Activated effector memory CD4-positive, alpha-beta T cell treated with Interleukin-2 at 50 U/mL for 16 hours (primary cell): Measurements from ENCODE around the gene B9D2.
"Not testable (repeated sequence)": the region's sequence is repeated elsewhere in the genome, so short reads cannot be mapped to it uniquely, and the experiment has no call there.

ENCODE experiments used
- DNase-seq: peaks from one replicate; pipeline ENCODE4 v3.0.0-alpha.2; 2020

The B9D2 gene

GRCh38 chr19:41386442-41386841 lies 22.5 kb upstream of the B9D2 start:
- no peak for DNase-seq

GRCh38 chr19:41384351-41384750 lies 20.4 kb upstream of the B9D2 start:
- DNase-seq: no peak

- not testable (repeated sequence) for DNase-seq
Observed at GRCh38 chr19:41381536-41381935, 17.6 kb upstream of the B9D2 start.

GRCh38 chr19:41377977-41378709 lies 14.2 kb upstream of the B9D2 start:
- no peak for DNase-seq

GRCh38 chr19:41376998-41377365 lies 13.0 kb upstream of the B9D2 start:
- DNase-seq: no peak

- no peak for DNase-seq
Observed at GRCh38 chr19:41376241-41376997, 12.5 kb upstream of the B9D2 start, which contains the start of gene TMEM91. Gene TMEM91 (plus strand): TSS chr19:41376533. CDS start chr19:41378310, 1,777 bp downstream.

GRCh38 chr19:41373993-41374392 lies 10.0 kb upstream of the B9D2 start:
- DNase-seq: no peak

- DNase-seq: no peak
Observed at GRCh38 chr19:41372501-41372900, 8.6 kb upstream of the B9D2 start.

- DNase-seq: no peak
Observed at GRCh38 chr19:41371541-41371940, 7.6 kb upstream of the B9D2 start.

- DNase-seq: not testable (repeated sequence)
Observed at GRCh38 chr19:41371119-41371518, 7.2 kb upstream of the B9D2 start.

- DNase-seq: no peak
Observed at GRCh38 chr19:41369769-41370168, 5.8 kb upstream of the B9D2 start.

GRCh38 chr19:41367848-41368301 lies 3.9 kb upstream of the B9D2 start:
- no peak for DNase-seq

- DNase-seq: no peak
Observed at GRCh38 chr19:41366089-41366488, 2.1 kb upstream of the B9D2 start.

- no peak for DNase-seq
Observed at GRCh38 chr19:41364524-41365391, 809 bp upstream of the B9D2 start.

GRCh38 chr19:41363371-41363752 lies 587 bp downstream of the B9D2 start:
- DNase-seq: no peak

GRCh38 chr19:41362143-41362847 lies 1.7 kb downstream of the B9D2 start:
- no peak for DNase-seq

GRCh38 chr19:41359741-41360140 lies 4.2 kb downstream of the B9D2 start:
- DNase-seq: no peak

- DNase-seq: no peak
Observed at GRCh38 chr19:41357746-41358145, 6.2 kb downstream of the B9D2 start.

- DNase-seq: no peak
Observed at GRCh38 chr19:41356984-41357739, 6.8 kb downstream of the B9D2 start.

GRCh38 chr19:41355802-41356201 lies 8.1 kb downstream of the B9D2 start:
- DNase-seq: no peak

- DNase-seq: no peak
Observed at GRCh38 chr19:41355035-41355434, 8.9 kb downstream of the B9D2 start.
